ENCODE data around the gene TRMT61A. TPM values are rescaled to one million over a fixed set of nuclear protein-coding genes. Genes with fewer than 3 reads are reported as not detected.

The TRMT61A gene
- total and polyA plus RNA-seq, 9 of the 15 experiments (the other 6 are each of a cell fraction or from before 2014, with no cell fraction given), result 0.10 to 24.8 (median 5.1) TPM

- TF ChIP-seq CUX1 (CRISPR knock-in tag; IDR thresholded peaks at IDR 0.05), result no peak
- no peak for TF ChIP-seq DNMT1 (IDR thresholded peaks at IDR 0.05)
- TF ChIP-seq ZNF507 (tag; conservative IDR thresholded peaks at IDR 0.05), result no peak
- TF ChIP-seq ZBTB1 (CRISPR knock-in tag; IDR thresholded peaks at IDR 0.05; ENCODE audit: borderline replicate concordance, low read depth), result no peak
- TF ChIP-seq HOMEZ (CRISPR knock-in tag; IDR thresholded peaks at IDR 0.05), result no peak
- TF ChIP-seq CBX1 (IDR thresholded peaks at IDR 0.05; ENCODE audit: low read depth), result no peak
- no peak for TF ChIP-seq KDM1A (IDR thresholded peaks at IDR 0.05)
- 0 out of 2 replicates have a peak, but pooled peaks have one; percentile 13 for TF ChIP-seq TFAP4 (CRISPR knock-in tag; IDR thresholded peaks at IDR 0.05; ENCODE audit: borderline replicate concordance)
- TF ChIP-seq PHF21A (IDR thresholded peaks at IDR 0.05; ENCODE audit: borderline replicate concordance, low read depth), result no peak
- no peak for TF ChIP-seq ZNF239 (CRISPR knock-in tag; IDR thresholded peaks at IDR 0.05)
- no peak for TF ChIP-seq ATF6 (CRISPR knock-in tag; IDR thresholded peaks at IDR 0.05)
- no peak for TF ChIP-seq PTBP1 (IDR thresholded peaks at IDR 0.05; ENCODE audit: low read depth, low read length)
- TF ChIP-seq USF1 (CRISPR knock-in tag; IDR thresholded peaks at IDR 0.05), result no peak
- TF ChIP-seq ETV5 (CRISPR knock-in tag; IDR thresholded peaks at IDR 0.05; ENCODE audit: low read depth), result no peak
- TF ChIP-seq MYNN (IDR thresholded peaks at IDR 0.05), result peak; percentile 54; the same call in 1 of the 2 replicates
- TF ChIP-seq MYNN (CRISPR knock-in tag; IDR thresholded peaks at IDR 0.05), result no peak
- no peak for TF ChIP-seq PTTG1 (tag; IDR thresholded peaks at IDR 0.05; ENCODE audit: low read depth)
Observed at GRCh38 chr14:103519043-103519836, 9.8 kb upstream of the TRMT61A start (continued).

Measured in K562 (cell line).